Fibroblast of villous mesenchyme (primary cell): ENCODE results near the gene SPECC1. TPM values are rescaled to one million over a fixed set of nuclear protein-coding genes. Genes with fewer than 3 reads are reported as not detected.
A peak's percentile ranks its signal among the peaks of the same experiment; 100 is the strongest.

Experiments used
- DNase-seq: peaks from one replicate; pipeline ENCODE4 v3.0.0-alpha.2; 2010; ENCODE audit warnings: low read depth
- H3K4me3 ChIP-seq: 2 replicates; pipeline ENCODE4 v1.5.1; 2011; ENCODE audit warnings: low read depth, mild to moderate bottlenecking, low read length
- total RNA-seq: library from RNA; depleted of rRNA; stranded (reverse); fragments of >200 nt; gene quantifications from 2 replicates; pipeline ENCODE4 v1.2.3, GENCODE V29; 2012
- TF ChIP-seq, protein P1 (sequence below): IDR thresholded peaks from 2 replicates; pipeline ENCODE4 v1.5.1; 2012; ENCODE audit warnings: low read depth, mild to moderate bottlenecking, low read length; ENCODE audit not compliant: insufficient read depth

Gene SPECC1
- total RNA-seq, 1 donor, result 148 TPM

DNA sequence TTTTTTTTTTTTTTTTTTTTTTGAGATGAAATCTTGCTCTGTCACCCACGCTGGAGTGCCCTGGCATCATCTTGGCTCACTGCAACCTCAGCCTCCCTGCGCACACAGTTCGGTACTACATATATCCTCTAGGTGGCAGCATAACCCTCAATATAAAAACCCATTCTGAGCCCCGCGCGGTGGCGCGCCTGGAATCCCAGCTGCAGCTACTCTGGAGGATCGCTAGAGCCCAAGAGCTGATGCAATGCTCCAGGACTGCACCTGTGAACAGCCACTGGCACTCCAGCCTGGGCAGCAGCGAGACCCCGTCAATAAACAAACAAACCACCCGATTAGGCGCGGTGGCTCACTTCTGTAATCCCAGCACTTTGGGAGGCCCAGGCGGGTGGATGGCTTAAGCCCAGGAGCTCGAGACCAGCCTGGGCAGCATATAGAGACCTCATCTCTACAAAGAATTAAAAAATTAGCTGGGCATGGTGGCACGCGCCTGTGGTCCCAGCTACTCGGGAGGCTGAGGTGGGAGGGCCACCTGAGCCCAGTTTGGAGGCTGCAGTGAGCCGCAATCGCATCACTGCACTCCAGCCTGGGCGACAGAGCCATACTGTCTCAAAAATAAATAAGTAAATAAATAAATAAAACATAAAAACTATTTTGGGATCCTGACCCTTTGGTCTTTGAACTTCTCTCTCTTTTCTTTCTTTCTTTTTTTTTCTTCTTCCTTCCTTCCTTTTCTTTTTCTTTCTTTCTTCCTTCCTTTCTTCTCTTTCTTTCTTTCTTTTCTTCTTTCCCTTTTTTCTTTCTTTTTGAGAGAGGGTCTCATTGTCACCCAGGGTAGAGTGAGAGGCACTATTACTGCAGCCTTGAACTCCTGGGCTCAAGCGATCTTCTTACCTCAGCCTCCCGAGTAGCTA lies 16.1 kb upstream of the SPECC1 start:
- TF ChIP-seq, protein P1, sequence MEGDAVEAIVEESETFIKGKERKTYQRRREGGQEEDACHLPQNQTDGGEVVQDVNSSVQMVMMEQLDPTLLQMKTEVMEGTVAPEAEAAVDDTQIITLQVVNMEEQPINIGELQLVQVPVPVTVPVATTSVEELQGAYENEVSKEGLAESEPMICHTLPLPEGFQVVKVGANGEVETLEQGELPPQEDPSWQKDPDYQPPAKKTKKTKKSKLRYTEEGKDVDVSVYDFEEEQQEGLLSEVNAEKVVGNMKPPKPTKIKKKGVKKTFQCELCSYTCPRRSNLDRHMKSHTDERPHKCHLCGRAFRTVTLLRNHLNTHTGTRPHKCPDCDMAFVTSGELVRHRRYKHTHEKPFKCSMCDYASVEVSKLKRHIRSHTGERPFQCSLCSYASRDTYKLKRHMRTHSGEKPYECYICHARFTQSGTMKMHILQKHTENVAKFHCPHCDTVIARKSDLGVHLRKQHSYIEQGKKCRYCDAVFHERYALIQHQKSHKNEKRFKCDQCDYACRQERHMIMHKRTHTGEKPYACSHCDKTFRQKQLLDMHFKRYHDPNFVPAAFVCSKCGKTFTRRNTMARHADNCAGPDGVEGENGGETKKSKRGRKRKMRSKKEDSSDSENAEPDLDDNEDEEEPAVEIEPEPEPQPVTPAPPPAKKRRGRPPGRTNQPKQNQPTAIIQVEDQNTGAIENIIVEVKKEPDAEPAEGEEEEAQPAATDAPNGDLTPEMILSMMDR, result peak; percentile 71
- no peak overlapping the region for H3K4me3 ChIP-seq
- peak; percentile 91 for DNase-seq

DNA sequence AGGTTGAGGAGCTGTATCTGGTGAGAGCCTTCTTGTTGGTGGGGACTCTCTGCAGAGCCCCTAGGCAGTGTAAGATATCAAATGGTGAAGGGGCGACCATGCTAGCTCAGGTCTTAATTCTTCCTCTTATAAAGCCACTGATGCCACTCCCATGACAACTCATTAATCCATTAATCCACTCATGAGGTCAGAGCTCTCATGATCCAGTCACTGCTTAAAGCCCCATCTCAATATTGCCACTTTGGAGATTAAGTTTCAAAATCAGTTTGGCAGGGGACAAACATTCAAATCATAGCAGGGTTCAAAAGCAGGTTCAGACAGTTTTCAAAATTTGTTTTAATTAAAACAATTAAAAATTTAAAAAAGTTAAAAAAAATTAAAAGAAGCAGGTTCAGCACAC lies 13.1 kb upstream of the SPECC1 start:
- TF ChIP-seq, protein P1, result no peak
- DNase-seq, result peak; percentile 6
- no peak overlapping the region for H3K4me3 ChIP-seq

DNA sequence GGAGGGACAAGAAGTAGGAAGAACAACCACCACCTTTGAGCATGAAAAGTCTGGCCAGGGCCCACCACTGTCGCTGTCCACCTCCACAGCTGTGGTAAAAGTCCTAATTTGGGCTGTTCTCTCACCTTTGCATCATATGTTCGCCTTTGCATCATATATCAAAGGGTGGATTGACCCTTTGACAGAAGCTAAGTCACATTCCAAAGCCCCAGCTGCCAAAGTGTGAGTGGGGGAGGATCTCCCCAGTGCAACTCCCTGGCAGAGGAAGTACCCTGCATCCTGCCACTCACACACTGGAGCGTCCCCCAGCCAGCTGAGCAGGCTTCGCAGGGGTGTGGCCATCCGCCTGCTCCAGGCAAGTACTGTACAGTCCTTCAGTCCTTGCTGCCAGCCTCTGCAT lies 12.7 kb upstream of the SPECC1 start:
- TF ChIP-seq, protein P1, result no peak
- DNase-seq, result peak; percentile 27
- no peak overlapping the region for H3K4me3 ChIP-seq

DNA sequence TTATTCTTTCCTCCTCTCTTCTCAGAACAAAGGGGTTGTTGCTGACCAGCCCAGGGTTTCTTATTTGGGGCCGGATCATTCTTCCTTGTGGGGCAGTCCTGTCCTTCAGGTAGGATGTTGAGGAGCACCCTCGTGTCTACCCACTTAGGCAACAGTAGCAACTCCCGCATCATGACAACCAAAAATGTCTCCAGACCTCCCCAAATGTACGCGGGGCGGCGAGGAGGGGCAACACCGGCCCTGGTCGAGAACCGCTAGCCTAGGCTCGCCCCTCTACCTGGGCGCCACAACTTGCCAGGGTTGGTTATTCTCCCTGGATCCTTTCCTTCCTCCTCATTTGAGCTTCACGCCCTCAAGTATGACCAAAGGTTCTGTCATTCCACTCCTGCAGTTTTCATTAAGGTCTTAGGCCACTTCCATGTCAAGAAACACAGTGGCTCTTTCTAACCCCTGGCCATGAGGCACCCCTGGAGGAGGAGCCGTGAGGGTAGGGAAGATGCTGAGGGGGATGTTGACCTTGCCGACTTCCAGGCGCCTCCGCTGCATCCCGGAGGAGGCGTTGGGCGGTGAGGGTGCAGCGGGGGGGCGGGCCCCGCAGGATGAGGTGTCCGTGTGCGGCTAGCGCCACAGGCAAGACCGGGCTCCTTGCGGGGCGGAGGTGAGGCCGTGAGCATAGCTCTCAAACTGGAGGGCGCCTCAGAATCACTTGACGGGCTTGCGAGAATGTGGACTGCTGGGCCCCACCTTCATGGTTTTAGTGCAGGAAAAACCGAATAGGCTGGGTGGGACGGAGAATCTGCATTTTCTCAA lies 712 bp upstream of the SPECC1 start:
- TF ChIP-seq, protein P1, result no peak
- DNase-seq, result no peak
- H3K4me3 ChIP-seq, result peak overlapping the region; percentile 64

DNA sequence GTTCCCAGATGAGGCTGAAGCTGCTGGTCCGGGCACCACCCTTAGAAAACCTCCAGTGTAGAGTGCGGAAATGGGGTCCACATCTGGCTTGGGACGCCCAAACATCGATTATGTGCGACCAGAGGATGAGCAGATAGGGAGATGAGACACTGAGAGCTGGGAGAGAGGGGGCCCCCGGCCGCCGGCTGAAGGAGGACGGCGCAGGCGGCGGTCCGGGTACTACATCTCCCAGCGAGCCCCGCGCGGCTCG lies 182 bp upstream of the SPECC1 start:
- no peak for DNase-seq
- TF ChIP-seq, protein P1, result peak; percentile 86
- peak overlapping the region; percentile 64 for H3K4me3 ChIP-seq

DNA sequence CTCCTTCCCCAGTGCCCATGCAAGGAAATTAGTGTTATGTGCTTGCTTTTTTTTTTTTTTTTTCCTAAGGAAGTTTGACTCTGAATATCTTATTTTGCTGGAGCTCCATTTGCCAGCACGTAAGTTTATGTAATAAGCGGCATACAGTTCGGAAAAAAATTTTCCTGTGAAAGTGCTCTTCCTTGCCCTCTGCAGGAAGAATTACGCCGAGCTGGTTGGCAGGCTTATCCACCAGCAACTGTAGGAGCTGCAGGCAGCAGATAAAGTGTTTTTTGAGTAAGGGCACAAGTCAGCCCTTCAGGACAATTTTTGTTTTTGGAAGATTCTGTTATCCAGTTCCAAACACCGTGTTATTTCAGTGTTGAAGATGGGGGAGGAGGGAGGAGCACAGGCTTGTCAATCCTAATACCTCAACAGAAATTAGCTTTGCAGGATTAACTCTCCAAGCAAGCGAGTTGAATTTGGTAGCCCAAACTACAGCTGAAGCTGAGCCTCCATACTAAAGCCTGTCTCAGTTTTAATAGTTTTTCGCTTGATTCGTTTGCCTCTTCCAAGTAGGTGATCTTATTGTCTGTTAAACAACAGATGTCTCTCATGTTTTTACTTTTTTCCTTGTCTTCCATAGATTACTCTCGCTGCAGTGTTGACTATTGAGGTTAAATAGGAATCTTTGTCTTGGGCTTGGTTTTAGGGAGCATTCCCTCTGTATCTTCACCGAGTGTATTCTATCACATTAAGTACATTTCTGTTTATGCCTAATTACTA lies 1.1 kb downstream of the SPECC1 start:
- peak; percentile 68 for DNase-seq
- peak overlapping the region; percentile 49 for H3K4me3 ChIP-seq
- TF ChIP-seq, protein P1, result peak; percentile 56
